Stimulated activated CD8-positive, alpha-beta memory T cell treated with anti-CD3 and anti-CD28 coated beads, Interleukin-15, amount 100 ng/mL, for 4 hours (primary cell): ENCODE data around the gene PARD3.
"Not testable (repeated sequence)": the region's sequence is repeated elsewhere in the genome, so short reads cannot be mapped to it uniquely, and the experiment has no call there.

Source experiments
- DNase-seq, 2 donors: peaks; one replicate each; pipeline ENCODE4 v3.0.0-alpha.2; 2020; ENCODE audit warnings: low read depth in 2 of 2

PARD3 gene

DNA sequence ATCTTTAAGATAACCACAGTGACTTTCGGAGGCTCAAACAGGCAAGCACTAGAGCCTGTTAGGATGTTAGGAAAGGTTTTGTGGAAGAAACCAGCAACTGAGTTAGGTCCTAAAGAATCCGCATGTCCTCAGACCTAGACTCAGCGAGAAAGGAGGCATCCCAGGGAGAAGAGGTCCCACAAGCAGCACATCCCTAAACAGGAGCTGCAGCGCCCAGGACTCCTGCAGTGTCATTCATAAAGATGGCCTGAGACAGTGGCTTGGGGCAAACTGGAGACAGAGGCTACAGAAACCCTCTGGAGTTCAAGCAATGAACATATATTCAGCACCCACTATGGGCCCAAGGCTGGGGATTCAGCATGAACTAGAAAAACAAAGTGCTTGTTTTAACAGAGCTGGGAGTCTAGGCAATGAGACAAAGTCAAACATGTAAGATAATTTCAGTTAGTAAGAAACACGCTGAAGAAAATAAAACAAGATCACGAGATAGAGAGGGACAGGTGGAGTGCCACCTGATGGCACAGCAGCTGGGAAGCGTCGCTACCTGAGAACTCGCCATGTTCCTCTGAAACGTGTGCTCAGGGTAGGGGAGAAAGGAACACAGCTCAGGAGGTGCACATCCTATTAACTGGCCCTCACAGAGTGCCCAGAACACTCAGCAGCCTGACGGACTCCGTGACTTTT is 48.1 kb downstream of the PARD3 start:
- DNase-seq = no peak

DNA sequence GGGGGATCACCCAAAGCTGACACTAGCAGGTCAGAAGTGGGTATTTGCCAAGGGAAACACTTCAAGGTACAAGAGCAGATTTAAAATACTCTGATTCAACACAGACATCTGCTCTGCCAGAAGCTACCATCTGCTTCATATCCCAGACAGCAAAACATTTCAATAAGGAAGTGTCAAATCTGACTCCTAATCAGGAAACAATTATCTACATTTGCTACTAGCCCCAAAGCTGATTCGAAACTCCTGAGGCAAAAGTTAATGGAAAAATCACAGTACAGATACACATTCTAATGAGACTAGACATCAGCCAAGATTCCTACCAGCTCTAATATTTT is 48.9 kb downstream of the PARD3 start:
- DNase-seq = no peak

DNA sequence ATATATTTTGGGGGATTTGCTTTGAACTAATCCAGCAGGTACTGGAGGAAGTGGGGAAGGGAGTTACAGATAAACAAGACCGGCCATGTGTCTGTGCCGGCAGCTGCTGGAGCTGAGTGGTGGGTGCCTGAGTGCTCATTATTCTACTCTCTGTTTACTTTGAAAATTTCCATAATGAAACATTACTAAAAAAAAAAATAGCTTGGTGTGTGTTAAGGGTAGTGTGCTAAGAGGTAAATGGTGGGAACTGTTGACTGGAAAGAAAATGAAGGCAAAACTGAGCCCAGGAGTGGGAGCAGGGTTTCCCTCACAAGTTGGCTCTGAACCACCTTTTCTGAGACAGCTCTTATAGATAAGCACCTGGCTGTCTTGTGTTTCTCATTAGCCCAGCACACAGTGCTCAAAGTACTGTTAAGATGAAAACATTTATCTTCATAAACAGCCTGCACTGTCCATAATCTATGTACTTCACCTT is 50.6 kb downstream of the PARD3 start:
- DNase-seq = no peak

DNA sequence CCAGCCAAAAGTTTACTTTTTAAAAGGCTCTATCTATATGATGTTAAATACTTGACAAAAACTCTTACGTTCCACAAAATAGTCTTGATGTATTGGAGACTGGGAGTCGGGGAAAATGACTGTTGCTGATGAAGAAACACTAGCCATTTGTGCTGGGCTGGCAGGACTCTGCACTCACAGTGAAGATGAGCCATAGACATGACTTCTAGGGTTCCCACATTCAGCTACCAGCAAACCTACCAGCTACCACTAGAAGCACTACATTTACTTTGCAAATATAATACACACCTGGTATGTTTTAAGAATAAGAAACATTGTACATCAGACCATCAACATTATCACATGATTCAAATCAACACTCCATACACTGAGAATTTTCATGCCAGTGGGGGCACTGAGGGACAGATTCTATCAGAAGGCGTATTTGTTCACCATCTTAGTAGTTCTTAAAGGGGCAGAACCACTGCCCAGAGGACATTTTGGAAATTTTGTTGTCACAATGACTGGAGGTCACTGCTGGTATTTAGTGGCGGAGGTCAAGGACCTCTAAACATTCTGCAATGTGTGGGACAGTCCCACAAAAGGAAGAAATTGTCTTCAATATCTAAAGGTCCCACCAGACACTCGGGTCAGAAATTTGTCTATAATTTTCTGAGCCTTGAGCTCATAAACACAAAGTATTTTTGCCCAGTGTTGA is 52.3 kb downstream of the PARD3 start:
- no peak for DNase-seq

DNA sequence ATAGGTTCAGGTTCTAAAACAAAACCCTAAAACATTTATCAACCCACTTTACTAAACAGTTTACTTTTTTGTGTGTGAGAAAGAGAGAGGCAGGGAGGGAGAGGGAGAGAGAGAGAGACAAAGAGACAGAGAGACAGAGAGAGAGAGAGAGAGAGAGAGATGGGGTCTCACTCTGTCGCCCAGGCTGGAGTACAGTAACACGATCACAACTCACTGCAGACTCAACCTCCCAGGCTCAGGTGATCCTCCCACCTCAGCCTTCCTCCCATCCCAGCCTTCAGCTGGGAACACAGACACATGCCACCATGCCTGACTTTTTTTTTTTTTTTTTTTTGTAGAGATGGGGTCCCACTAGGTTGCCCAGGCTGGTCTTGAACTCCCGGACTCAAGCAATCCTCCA is 52.9 kb downstream of the PARD3 start:
- DNase-seq = no peak

DNA sequence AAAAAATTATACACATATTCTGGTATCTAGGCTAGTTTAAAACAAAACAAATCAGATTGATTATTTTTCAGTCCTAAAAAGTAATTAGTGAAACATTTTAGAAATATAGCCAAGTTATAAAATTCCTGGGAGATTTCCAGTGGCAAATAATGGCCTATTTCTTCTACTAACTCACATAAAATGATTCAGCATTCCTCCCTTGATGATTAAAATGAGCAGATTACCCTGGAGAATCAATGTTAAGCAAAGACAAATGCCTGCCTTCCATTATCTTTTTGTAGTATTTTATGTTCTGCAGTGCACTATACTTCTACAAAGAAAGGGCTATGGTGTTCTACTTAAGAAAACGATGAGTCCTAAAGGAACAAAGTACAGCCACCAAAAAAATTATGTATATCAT is 53.6 kb downstream of the PARD3 start:
- DNase-seq = no peak

DNA sequence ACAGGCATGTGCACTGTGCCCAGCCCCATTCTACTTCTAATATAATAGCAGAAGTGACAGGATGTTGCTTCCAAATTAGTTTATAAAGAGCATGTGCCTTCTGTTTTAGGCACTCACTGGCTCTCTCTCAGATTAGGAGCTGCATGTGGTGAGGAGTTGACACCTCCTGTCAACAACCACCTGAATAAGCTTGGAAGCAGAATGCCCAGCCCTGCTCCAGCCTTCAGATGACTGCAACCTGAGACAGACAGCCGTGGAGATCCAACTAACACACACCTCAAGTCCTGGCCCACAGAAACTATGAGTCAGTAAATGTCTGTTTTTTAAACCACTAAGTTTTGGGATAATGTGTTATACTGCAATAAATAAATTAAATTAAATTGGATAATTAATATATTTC is 54.5 kb downstream of the PARD3 start:
- no peak for DNase-seq

DNA sequence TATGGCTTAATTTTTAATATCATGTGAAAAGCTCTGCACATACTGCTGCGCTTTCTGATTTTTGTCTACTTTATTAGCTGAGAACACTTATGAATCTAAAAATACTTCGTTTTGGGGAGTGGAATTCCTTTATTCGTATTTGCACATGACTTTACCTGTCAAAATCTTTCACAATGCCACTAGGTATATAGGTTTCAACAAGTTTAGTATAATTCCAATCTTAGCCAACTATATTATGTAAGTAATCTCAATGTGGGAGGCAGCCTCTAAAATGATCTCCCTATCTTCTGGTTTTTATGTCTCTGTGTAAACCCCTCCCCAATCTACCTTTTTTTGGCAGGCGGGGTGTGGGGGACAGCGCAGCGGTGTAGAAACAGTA is 55.3 kb downstream of the PARD3 start:
- DNase-seq = no peak

DNA sequence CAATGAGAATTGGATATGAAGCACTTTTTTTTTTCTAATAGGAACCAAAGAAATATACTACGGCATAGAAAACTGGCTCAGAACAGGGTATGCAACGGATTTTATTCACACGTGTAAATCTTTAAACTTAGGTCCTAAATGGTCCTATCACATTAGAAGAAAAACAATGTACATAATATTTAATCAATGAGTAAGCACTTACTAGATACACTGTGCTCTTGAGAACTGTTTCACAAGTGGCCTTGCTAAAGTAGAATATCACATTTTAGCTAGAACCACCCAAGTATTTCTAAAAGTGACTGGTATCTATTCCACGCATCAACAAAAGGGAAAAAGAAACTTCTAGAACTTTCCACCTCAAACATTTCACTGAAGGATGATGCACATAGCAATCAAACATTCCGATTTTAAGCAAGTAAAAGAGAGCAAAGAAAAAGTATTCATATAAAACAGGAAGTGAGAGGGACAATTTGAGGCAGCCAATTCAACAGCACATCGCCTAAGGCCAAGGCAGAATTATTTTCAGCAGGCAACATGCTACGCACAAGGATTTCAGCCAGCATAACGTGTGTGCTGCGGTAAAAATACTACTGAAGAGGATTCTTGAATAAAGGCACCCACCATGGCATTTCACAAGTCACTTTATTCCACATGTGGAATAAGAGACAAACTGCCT is 55.8 kb downstream of the PARD3 start:
- no peak for DNase-seq

DNA sequence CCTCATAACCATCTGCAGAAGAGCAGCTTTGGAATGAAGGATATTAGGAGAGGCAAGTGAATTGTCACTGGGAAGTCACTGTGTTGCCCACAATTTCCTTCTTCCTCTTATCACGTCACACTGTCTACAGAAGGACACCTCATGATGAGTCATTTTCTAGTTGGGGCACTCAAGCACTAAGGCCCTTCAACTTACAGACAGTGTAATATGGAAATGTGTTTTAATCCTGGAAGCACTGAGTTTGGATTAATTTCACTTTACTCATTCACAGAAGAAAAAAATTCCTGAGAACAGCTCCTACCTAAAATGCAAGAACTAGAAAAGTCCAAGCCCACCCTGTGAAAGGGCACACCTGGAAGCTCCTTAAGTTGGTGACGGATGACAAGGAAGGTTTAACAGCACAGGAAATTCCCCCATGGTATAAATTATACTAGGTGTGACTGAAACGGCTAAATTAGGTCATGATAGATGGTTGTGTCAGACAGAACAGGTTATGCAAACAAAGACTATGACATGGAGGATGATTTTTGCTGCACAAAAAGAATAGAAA is 56.6 kb downstream of the PARD3 start:
- DNase-seq = no peak

DNA sequence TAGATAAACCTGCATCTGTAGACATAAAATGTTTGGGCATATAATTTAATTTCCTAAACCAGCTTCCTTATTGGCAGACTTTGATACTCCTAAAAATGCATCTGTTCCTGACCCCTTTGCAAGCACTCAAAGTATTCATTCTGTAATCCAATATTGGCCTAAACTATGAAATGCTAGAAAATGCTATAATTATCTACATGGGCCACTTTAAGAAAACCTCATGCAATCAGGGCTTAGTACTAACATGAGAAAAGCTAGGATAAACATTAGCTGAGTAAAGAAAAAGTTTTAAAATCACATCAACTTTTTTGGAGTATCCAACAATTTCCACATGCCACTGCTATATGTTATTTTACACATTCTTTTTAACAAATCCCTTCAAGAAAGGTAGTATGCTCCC is 57.2 kb downstream of the PARD3 start:
- DNase-seq = no peak

DNA sequence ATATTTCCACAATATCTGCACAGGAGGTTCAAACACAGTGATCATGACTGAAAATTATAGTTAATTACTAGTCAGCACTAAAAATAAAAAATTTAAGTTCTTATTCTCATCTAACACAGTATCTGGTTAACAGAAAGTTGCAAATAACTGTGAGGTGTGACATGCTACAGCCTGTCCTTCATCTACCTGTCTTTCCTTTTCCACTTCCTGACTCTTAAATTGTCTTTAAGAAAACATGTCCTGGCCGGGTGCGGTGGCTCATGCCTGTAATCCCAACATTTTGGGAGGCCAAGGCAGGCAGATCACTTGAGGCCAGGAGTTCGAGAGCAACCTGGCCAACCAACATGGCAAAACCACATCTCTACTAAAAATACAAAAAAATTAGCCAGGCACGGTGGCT is 57.9 kb downstream of the PARD3 start:
- DNase-seq = not testable (repeated sequence)

DNA sequence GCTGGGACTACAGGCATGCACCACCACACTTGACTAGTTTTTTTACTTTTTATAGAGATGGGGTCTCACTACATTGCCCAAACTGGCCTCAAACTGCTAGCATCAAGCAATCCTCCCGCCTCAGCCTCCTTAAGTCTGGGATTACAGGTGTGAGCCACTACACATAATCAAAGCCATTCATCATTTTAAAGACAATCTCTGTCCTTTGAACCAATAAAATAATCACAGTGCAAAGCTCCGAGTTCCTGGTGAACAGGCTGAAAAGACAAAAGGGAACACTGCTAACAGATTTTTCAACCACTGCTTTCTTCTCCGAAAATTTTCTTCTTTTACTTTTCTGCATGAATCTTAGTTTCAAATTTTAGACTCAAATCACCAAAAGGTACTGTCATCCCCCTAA is 58.5 kb downstream of the PARD3 start:
- no peak for DNase-seq

DNA sequence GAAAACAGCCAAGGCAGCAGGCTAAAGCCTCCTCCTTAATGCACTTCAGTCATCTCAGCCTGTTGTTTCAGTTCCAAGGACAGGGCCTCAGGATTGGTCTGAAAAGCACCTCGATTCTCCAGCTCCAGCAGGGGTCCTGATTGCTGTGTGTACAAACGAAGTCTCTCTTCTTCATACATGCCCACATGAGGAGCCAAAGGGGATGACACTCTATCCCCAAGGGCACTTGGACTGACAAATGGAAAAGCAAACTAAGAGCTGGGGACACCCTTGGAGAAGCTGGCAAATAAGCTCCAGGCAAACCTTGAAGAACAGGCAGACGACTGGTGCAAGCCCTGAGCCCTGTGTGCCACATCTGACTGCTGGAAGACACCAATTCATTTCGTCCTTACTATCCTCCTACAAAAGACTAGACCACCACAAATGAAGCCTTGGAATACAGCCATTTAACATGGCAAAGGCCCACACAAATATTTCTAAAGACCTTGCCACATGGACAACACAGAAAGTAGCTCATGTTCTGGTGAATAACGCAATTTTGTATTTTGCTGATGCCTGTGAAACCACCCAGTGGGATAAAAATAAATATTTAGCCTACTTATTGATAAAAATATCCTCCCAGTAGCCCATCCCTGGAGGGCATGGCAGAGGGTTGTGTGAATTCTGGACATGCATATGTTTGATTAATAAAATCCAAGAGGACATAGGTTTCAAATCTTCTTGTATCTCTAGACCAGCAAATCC is 61.9 kb downstream of the PARD3 start:
- DNase-seq = no peak

DNA sequence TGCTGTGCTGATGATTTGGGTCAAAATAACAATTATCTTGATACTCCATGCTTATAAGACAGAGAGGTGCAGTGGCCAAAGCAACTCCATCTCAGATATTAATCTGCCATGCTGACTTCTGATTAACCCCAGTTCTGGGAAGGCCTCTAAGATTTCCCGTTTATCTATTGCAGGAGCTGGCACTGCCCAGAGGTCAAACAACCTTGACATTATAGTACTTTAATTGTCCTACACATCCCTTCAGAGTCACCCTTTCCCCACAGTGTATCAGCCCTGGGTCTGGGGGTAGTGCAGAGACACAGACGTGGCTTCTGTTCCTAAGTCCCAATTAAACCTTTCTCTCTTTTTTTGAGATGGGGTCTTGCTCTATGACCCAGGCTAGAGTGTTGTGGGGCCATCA is 63.8 kb downstream of the PARD3 start:
- no peak for DNase-seq

DNA sequence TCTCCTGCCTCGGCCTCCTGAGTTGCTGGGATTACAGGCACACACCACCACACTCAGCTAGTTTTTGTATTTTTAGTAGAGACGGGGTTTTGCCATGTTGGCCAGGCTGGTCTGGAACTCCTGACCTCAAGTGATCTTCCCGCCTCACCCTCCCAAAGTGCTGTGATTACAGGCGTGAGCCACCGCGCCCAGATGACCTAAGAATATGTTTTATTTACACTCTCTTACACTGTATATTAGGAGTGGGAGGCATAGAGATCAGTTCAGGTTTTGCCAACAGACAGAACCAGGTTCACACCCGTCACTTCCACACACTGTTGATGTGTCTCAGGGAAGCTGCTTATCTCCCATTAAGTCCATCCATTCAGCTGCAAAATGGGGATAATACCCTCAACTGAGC is 64.3 kb downstream of the PARD3 start:
- DNase-seq = not testable (repeated sequence)

DNA sequence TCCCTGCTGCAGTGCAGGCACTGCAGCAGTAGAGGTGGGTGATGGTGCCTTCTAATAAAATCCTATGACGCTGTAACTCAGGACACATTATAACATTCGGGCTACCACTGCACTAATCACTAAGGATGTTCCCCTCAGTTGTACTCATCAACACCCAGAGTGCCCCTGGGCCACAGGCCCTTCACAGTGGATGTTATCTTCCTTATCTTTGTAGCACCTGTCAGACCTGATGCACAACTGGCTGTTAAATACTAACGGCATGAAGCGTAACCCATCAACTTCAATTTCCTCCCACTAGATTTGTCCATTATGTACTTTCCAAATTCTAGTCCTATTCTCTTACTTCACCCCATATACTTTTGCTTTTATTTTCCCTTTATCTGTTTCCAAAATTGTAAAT is 66.3 kb downstream of the PARD3 start:
- DNase-seq = no peak

DNA sequence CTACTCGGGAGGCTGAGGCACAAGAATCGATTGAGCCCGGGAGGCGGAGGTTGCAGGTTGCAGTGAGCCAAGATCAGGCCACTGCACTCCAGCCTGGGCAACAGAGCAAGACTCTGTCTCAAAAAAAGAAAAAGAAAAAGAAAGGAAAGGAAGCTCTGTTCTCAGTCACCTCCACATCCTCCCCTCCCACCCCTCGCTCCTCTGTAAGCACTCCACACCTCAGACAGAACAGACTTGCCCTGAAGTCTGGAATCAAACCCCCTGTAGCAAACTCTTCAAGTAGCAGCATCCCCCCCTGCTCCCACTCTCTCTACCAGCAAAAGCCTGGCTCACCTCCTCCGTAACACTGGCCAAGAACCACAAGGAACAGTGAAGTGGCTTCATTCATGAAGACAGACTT is 66.7 kb downstream of the PARD3 start:
- DNase-seq = no peak

DNA sequence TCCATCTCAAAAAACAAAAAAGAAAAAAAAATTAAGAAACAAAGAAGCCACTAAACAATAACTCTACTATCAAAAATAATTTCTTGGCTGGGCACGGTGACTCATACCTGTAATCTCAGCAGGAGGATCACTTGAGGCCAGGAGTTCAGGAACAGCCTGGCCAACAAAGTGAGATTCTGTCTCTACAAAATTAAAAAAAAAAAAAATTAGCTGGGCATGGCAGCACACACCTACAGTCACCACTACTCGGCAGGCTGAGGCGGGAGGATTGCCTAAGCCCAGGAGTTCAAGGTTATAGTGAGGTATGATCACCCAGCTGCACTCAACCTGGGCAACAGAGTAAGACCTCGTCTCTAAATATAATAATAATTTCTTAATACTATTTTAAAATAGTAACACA is 69.0 kb downstream of the PARD3 start:
- DNase-seq = no peak

DNA sequence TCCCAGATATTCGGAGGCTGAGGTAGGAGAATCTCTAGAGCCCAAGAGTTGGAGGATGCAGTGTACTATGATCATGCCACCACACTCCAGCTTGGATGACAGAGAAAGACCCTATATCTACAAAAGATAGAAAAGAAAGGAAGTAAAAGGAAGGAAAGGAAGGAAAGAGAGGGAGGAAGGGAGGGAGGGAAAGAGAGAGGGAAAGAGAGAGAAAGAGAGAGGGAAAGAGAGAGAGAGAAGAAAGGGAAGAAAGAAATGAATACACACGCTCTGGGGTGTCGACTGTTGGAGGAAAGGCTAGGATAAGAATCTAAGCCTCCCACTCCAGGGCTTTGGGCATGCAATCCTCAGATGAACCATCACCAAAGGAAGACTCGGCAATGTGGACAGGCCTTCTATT is 69.9 kb downstream of the PARD3 start:
- DNase-seq = no peak

DNA sequence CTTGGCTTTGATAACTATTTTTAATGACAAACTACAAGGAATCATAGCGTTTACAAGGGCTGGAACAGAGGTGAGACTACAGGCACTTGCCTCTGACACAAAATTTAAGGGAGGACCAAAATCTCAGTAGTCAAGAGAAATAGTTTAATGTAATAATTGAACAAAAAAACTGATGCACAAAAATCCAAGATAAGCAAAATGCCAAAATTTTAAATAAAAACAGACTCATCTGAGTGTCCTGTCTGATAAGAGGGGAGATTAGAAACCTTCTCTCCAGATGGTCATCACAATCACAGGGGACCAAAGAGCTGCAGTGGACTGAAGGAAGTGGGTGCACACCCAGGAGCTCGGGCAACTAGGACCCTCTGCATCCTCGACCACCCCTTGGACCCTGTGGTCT is 70.5 kb downstream of the PARD3 start:
- no peak for DNase-seq

DNA sequence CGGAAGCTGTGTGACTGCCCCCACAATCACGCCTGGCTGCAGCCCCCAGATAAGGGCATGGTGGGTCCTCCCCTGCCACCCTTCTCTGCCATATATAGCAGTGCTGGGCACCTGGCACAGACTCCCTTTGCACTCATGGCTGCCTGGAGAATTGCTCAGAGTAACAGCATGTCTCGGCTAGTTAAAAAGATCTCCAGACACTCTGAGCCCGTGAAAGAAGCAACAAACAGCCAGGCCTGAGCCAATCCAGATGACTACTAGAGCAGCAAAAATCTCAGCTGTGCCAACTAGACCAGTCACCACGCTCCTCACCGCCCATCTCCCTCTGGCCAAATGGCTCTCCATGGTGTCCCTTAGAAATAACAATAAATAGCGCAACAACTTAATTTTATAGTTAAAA is 71.3 kb downstream of the PARD3 start:
- no peak for DNase-seq
